CD8-positive, alpha-beta memory T cell (primary cell): ENCODE results near the gene RNF213. TPM values are rescaled to one million over a fixed set of nuclear protein-coding genes. Genes with fewer than 3 reads are reported as not detected.

ENCODE experiments used
- CTCF ChIA-PET: fragments of 350-600 bp; sonication (Branson Sonifier 250); formaldehyde crosslinking; loops from one replicate; lab custom pipeline; 2021; ENCODE audit warnings: antibody characterized with exemption; lab: Charles Lee
- POLR2A ChIA-PET: fragments of 350-600 bp; sonication (Branson Sonifier 250); formaldehyde crosslinking; loops from one replicate; lab custom pipeline; 2021; ENCODE audit warnings: antibody characterized with exemption; lab: Charles Lee
- DNase-seq, 5 donors: peaks; one replicate each; pipeline versions ENCODE4 v3.0.0 to v3.0.0-alpha.2; 2020 to 2022; ENCODE audit warnings: mixed read lengths in 1 of 5
- H3K27ac ChIP-seq: one replicate; pipeline ENCODE4 v1.7.0; 2013; ENCODE audit warnings: low read depth, mild to moderate bottlenecking, low read length, moderate library complexity
- H3K27me3 ChIP-seq: 2 replicates; pipeline ENCODE4 v1.7.0; 2013; ENCODE audit warnings: low read length, mild to moderate bottlenecking; ENCODE audit not compliant: insufficient read depth, poor library complexity, severe bottlenecking
- H3K36me3 ChIP-seq: 2 replicates; pipeline ENCODE4 v1.7.0; 2013; ENCODE audit warnings: mild to moderate bottlenecking, low read length, moderate library complexity; ENCODE audit not compliant: insufficient read depth
- H3K4me1 ChIP-seq: 2 replicates; pipeline ENCODE4 v1.7.0; 2013; ENCODE audit warnings: mild to moderate bottlenecking, low read length, moderate library complexity; ENCODE audit not compliant: insufficient read depth
- H3K4me3 ChIP-seq: 2 replicates; pipeline ENCODE4 v1.7.0; 2013; ENCODE audit warnings: mild to moderate bottlenecking, low read length
- H3K9me3 ChIP-seq: 2 replicates; pipeline ENCODE4 v1.7.0; 2013; ENCODE audit warnings: mild to moderate bottlenecking, low read length
- H3K27ac Mint-ChIP-seq, 8 donors: one replicate each; pipeline ENCODE4 v1.8.0; 2020 to 2021; ENCODE audit warnings: mixed read lengths in 8 of 8, mild to moderate bottlenecking in 6 of 8, inconsistent platforms in 3 of 8, moderate library complexity in 3 of 8
- H3K27me3 Mint-ChIP-seq, 2 donors: one replicate each; pipeline ENCODE4 v1.8.0; 2020 to 2021; ENCODE audit warnings: mixed read lengths in 2 of 2, mild to moderate bottlenecking in 1 of 2, moderate library complexity in 1 of 2
- H3K36me3 Mint-ChIP-seq, 3 donors: one replicate each; pipeline ENCODE4 v1.8.0; 2020 to 2021; ENCODE audit warnings: mixed read lengths in 3 of 3, inconsistent platforms in 1 of 3, mild to moderate bottlenecking in 1 of 3
- H3K4me1 Mint-ChIP-seq, 3 donors: one replicate each; pipeline ENCODE4 v1.8.0; 2020 to 2021; ENCODE audit warnings: mixed read lengths in 3 of 3, inconsistent platforms in 1 of 3, mild to moderate bottlenecking in 1 of 3
- H3K4me3 Mint-ChIP-seq, 7 donors: one replicate each; pipeline ENCODE4 v1.8.0; 2020 to 2021; ENCODE audit warnings: mixed read lengths in 7 of 7, mild to moderate bottlenecking in 6 of 7, moderate library complexity in 4 of 7, inconsistent platforms in 2 of 7
- H3K9me3 Mint-ChIP-seq, 5 donors: one replicate each; pipeline ENCODE4 v1.8.0; 2020 to 2022; ENCODE audit warnings: mixed read lengths in 5 of 5, mild to moderate bottlenecking in 3 of 5, moderate library complexity in 2 of 5, inconsistent platforms in 1 of 5
- polyA plus RNA-seq: library from polyadenylated mRNA; unstranded; fragments of 300-500 nt; fragmentation: Illumina TruSeq; gene quantifications from one replicate; pipeline ENCODE4 v1.2.3, GENCODE V29; 2021
- total RNA-seq, 2 experiments: library from RNA; stranded (reverse); gene quantifications; one replicate each; pipeline ENCODE4 v1.2.3, GENCODE V29; 2021

RNF213 gene
- total and polyA plus RNA-seq, 3 experiments from 2014 or later: 75.7 to 185 (median 184) TPM

DNA sequence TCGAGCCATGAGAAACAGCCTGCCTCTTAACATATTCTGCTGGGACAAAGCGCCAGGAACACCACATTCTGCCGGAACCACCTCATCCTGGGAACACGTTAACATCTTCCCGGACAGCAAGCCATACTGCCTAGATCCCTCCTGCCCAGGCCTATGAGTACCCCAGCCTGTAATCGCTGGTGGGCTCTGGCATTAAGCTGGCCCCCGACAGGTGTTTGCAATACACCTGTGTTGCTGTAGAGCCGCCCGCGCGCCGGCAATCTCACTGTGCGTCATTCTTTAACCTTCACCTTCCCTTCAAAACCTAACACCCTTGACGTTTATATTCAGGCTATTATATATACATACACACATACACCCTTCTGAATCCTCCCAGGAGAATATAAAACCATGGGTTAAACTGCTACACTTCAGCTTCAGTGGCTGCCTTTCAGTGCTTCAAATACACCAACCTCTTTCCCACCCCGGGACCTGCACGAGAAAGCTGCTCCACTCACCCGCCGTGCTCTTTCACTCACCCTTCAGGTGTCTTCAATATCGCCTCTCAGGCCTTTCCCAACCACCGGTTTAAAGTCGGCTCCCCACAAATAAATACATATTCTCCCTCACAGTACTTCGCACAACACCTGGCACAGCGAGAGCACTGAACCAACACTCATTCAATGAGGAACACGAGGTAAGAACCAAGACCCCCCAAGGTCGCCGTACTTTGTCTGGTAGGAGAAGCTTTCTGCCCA, 153.3 kb downstream of the RNF213 start:
- H3K9me3 Mint-ChIP-seq: no peaks in the 10 kb centered on the region
- H3K4me1 ChIP-seq: peaks cover 18% of the 10 kb centered on the region
- ChIA-PET CTCF (interaction anchor here (0.8 kb wide), 1 partner anchor 13 kb away, joined by 5 read pairs; no protein-coding TSS in a partner anchor), POLR2A (interaction anchor here (0.6 kb wide), 1 partner anchor 218 kb away, joined by 3 read pairs; no protein-coding TSS in a partner anchor)
- peak overlapping the region; percentile 92 for H3K4me3 ChIP-seq
- H3K36me3 Mint-ChIP-seq: peaks cover 0 to 20% (median 0%) of the 10 kb centered on the region in 3 donors
- peak overlapping the region; percentile 81 for H3K27ac ChIP-seq
- no peaks in the 10 kb centered on the region for H3K36me3 ChIP-seq
- H3K4me3 Mint-ChIP-seq: peak overlapping the region; percentile 85 to 95 (median 86)
- no peaks in the 10 kb centered on the region for H3K9me3 ChIP-seq
- peak overlapping the region; percentile 58 to 99 (median 92) for H3K27ac Mint-ChIP-seq
- peaks cover 22 to 41% (median 33%) of the 10 kb centered on the region in 3 donors for H3K4me1 Mint-ChIP-seq
- H3K27me3 Mint-ChIP-seq: peaks cover 9 to 27% of the 10 kb centered on the region in 2 donors
- H3K27me3 ChIP-seq: peaks cover 4% of the 10 kb centered on the region
- no peak for DNase-seq

DNA sequence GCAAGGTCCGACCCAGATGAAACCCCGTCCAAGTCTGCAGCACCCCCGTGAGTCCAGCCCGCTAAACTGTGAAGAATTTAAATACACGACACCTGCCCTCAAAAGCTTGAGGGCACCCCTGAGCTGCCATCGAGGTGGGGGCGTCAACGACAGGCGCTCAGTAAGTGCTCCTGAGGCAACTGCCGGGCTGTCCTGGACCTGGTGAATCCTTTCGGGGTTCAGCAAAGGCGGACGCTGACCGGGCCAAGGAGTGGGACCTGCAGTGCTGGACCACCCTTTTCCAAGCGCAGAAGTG, 153.8 kb downstream of the RNF213 start:
- DNase-seq: no peak
- H3K27ac Mint-ChIP-seq: peak overlapping the region; percentile 58 to 99 (median 92)
- peaks cover 9 to 24% of the 10 kb centered on the region in 2 donors for H3K27me3 Mint-ChIP-seq
- no peaks in the 10 kb centered on the region for H3K9me3 ChIP-seq
- ChIA-PET CTCF (interaction anchor here (0.8 kb wide), 1 partner anchor 13 kb away, joined by 5 read pairs; no protein-coding TSS in a partner anchor), POLR2A (interaction anchor here (0.6 kb wide), 1 partner anchor 219 kb away, joined by 3 read pairs; no protein-coding TSS in a partner anchor)
- peaks cover 3% of the 10 kb centered on the region for H3K27me3 ChIP-seq
- H3K36me3 Mint-ChIP-seq: peaks cover 0 to 21% (median 0%) of the 10 kb centered on the region in 3 donors
- H3K36me3 ChIP-seq: no peaks in the 10 kb centered on the region
- no peaks in the 10 kb centered on the region for H3K9me3 Mint-ChIP-seq
- H3K27ac ChIP-seq: peak overlapping the region; percentile 81
- H3K4me1 Mint-ChIP-seq: peaks cover 22 to 41% (median 33%) of the 10 kb centered on the region in 3 donors
- H3K4me1 ChIP-seq: peaks cover 18% of the 10 kb centered on the region
- peak overlapping the region; percentile 92 for H3K4me3 ChIP-seq
- H3K4me3 Mint-ChIP-seq: peak overlapping the region; percentile 85 to 95 (median 86)

GRCh38 chr17:80414803-80415625, 154.4 kb downstream of the RNF213 start, which contains the start of gene ENDOV:
ENDOV (plus strand) TSS chr17:80415167; CDS start chr17:80415195, 28 bp downstream.
- H3K27ac Mint-ChIP-seq: peak within 1 kb of the TSS; percentile 68 to 99 (median 92)
- peak; percentile 93 to 97 (median 94) for DNase-seq
- peak within 1 kb of the TSS; percentile 81 for H3K27ac ChIP-seq
- H3K4me3 Mint-ChIP-seq: peak within 1 kb of the TSS; percentile 85 to 95 (median 86)
- H3K27me3 ChIP-seq: peaks cover 3% of the 10 kb centered on the region
- H3K36me3 Mint-ChIP-seq: peaks cover 0 to 27% (median 4%) of the 10 kb centered on the region in 3 donors
- CTCF ChIA-PET: interaction anchor here (0.8 to 2.4 kb wide), 3 partner anchors 12 to 555 kb away, joined by 3 to 7 read pairs (median 5); no protein-coding TSS in a partner anchor
- no peaks in the 10 kb centered on the region for H3K36me3 ChIP-seq
- no peaks in the 10 kb centered on the region for H3K9me3 ChIP-seq
- peak within 1 kb of the TSS; percentile 92 for H3K4me3 ChIP-seq
- no peaks in the 10 kb centered on the region for H3K9me3 Mint-ChIP-seq
- peaks cover 24 to 41% (median 33%) of the 10 kb centered on the region in 3 donors for H3K4me1 Mint-ChIP-seq
- H3K4me1 ChIP-seq: peaks cover 18% of the 10 kb centered on the region
- POLR2A ChIA-PET: interaction anchor here (0.6 to 1.1 kb wide), 2 partner anchors 40 to 219 kb away, joined by 3 to 5 read pairs; no protein-coding TSS in a partner anchor
- H3K27me3 Mint-ChIP-seq: peaks cover 9 to 21% of the 10 kb centered on the region in 2 donors

GRCh38 chr17:80415626-80416137, 155.0 kb downstream of the RNF213 start:
- Mint-ChIP-seq H3K4me3 (peak overlapping the region; percentile 85 to 95 (median 86)), H3K9me3 (no peaks in the 10 kb centered on the region), H3K4me1 (peaks cover 24 to 41% (median 33%) of the 10 kb centered on the region in 3 donors), H3K27me3 (peaks cover 9 to 20% of the 10 kb centered on the region in 2 donors), H3K27ac (peak overlapping the region in 7 of 8 donors; percentile 68 to 94 (median 92)), H3K36me3 (peaks cover 0 to 28% (median 4%) of the 10 kb centered on the region in 3 donors)
- Histone ChIP-seq H3K4me3 (peak overlapping the region; percentile 92), H3K36me3 (no peaks in the 10 kb centered on the region), H3K9me3 (no peaks in the 10 kb centered on the region), H3K27me3 (peaks cover 3% of the 10 kb centered on the region), H3K27ac (peak overlapping the region; percentile 81), H3K4me1 (peaks cover 18% of the 10 kb centered on the region)
- ChIA-PET POLR2A (interaction anchor here (0.7 to 1.1 kb wide), 2 partner anchors 39 to 343 kb away, joined by 5 to 9 read pairs; no protein-coding TSS in a partner anchor), CTCF (interaction anchor here (1.0 to 2.4 kb wide), 2 partner anchors 12 to 554 kb away, joined by 3 to 7 read pairs; no protein-coding TSS in a partner anchor)
- no peak for DNase-seq

DNA sequence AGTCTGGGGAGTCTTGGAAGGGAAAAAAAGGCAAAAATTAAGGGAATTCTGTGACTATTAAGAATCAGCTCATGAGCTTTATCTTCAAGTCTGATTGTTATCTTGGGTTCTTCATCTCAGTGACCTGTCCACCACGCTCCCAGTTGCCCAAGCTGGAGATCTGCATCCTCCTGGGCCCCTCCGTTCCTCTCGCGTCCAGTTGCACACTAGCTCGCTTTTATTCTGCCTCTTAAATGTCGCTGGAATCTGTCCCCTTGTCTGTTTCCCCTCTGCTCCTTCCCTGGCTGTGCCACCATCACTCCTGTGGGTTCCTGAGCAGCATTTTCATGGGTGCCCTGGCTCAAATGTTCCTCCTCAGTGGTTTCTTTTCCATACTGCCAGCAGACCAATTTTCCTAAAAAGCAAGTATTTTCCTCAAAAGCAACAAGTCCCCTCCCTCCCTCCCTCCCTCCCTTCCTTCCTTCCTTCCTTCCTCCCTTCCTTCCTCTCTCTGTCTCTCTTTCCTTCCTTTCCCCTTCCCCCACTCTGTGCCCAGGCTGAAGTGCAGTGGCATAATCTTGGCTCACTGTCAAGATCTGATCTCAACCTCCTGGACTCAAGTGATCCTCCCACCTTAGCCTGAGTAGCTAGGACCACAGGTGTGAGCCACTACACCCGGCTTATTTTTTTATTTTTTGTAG, 155.7 kb downstream of the RNF213 start:
- no peak overlapping the region for H3K27ac ChIP-seq
- H3K4me1 ChIP-seq: peaks cover 18% of the 10 kb centered on the region
- peaks cover 3% of the 10 kb centered on the region for H3K27me3 ChIP-seq
- peaks cover 0 to 28% (median 4%) of the 10 kb centered on the region in 3 donors for H3K36me3 Mint-ChIP-seq
- peaks cover 9 to 20% of the 10 kb centered on the region in 2 donors for H3K27me3 Mint-ChIP-seq
- peak overlapping the region in 6 of 8 donors; percentile 47 to 94 (median 82) for H3K27ac Mint-ChIP-seq
- peak overlapping the region; percentile 85 to 95 (median 86) for H3K4me3 Mint-ChIP-seq
- no peak for DNase-seq
- H3K9me3 Mint-ChIP-seq: no peaks in the 10 kb centered on the region
- CTCF ChIA-PET: interaction anchor here (2.4 kb wide), 1 partner anchor 11 kb away, joined by 7 read pairs; no protein-coding TSS in a partner anchor
- POLR2A ChIA-PET: interaction anchor here (0.6 to 1.1 kb wide), 3 partner anchors 38 to 575 kb away, joined by 5 to 9 read pairs (median 6); partner anchors contain the start of gene CHMP6
- no peak overlapping the region for H3K4me3 ChIP-seq
- H3K36me3 ChIP-seq: no peaks in the 10 kb centered on the region
- H3K9me3 ChIP-seq: no peaks in the 10 kb centered on the region
- peaks cover 24 to 41% (median 33%) of the 10 kb centered on the region in 3 donors for H3K4me1 Mint-ChIP-seq

DNA sequence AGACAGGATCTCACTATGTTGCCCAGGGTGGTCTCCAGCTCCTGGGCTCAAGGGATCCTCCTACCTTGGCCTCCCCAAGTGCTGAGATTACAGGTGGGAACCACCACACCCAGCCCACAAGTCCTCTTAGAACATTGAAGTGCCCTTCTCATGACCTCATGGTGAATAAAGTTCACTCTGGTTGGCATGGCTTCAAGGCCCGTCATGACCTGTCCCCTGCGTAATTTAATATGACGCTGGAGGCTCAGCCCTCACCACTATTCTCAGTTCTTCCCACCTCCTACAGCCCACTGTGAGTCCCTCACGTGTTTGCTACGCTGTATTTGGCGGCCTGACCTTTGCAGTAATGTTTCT, 156.3 kb downstream of the RNF213 start:
- POLR2A ChIA-PET: no interaction called here
- H3K36me3 ChIP-seq: no peaks in the 10 kb centered on the region
- Mint-ChIP-seq H3K4me1 (peaks cover 24 to 41% (median 33%) of the 10 kb centered on the region in 3 donors), H3K27me3 (peaks cover 9 to 16% of the 10 kb centered on the region in 2 donors), H3K36me3 (peaks cover 0 to 28% (median 4%) of the 10 kb centered on the region in 3 donors), H3K27ac (peak overlapping the region in 6 of 8 donors; percentile 47 to 85 (median 71)), H3K4me3 (peak overlapping the region; percentile 72 to 95 (median 86)), H3K9me3 (no peaks in the 10 kb centered on the region)
- DNase-seq: no peak
- no peak overlapping the region for H3K4me3 ChIP-seq
- peaks cover 3% of the 10 kb centered on the region for H3K27me3 ChIP-seq
- H3K9me3 ChIP-seq: no peaks in the 10 kb centered on the region
- H3K27ac ChIP-seq: no peak overlapping the region
- CTCF ChIA-PET: interaction anchor here (2.4 kb wide), 1 partner anchor 10 kb away, joined by 7 read pairs; no protein-coding TSS in a partner anchor
- H3K4me1 ChIP-seq: peaks cover 18% of the 10 kb centered on the region

- Histone ChIP-seq H3K9me3 (no peaks in the 10 kb centered on the region), H3K27me3 (peaks cover 3% of the 10 kb centered on the region), H3K27ac (no peak overlapping the region), H3K4me1 (peaks cover 18% of the 10 kb centered on the region), H3K4me3 (no peak overlapping the region), H3K36me3 (no peaks in the 10 kb centered on the region)
- Mint-ChIP-seq H3K9me3 (no peaks in the 10 kb centered on the region), H3K4me1 (peaks cover 24 to 41% (median 33%) of the 10 kb centered on the region in 3 donors), H3K4me3 (peak overlapping the region in 1 of 7 donors; percentile 88), H3K27me3 (peaks cover 6 to 8% of the 10 kb centered on the region in 2 donors), H3K27ac (peak overlapping the region in 2 of 8 donors; percentile 46 to 74), H3K36me3 (peaks cover 0 to 28% (median 4%) of the 10 kb centered on the region in 3 donors)
- no peak for DNase-seq
- CTCF ChIA-PET: no interaction called here
- POLR2A ChIA-PET: no interaction called here
These were observed 157.9 kb downstream of the RNF213 start for GRCh38 chr17:80418589-80418988.
